Testis (tissue), 3 donors: Measurements from ENCODE around the gene IL1RAPL1. TPM values are rescaled to one million over a fixed set of nuclear protein-coding genes. Genes with fewer than 3 reads are reported as not detected.

ENCODE experiments used
- DNase-seq: peaks from one replicate; pipeline ENCODE4 v3.0.0-alpha.2; 2019
- H3K27ac ChIP-seq, 2 donors: fragments of 200-600 bp; sonication (generic); one replicate each; pipeline ENCODE4 v1.5.1; 2019
- H3K27me3 ChIP-seq: fragments of 200-600 bp; sonication (generic); one replicate; pipeline ENCODE4 v1.5.1; 2019
- H3K36me3 ChIP-seq: fragments of 200-600 bp; sonication (generic); one replicate; pipeline ENCODE4 v1.5.1; 2017; ENCODE audit warnings: low read depth; ENCODE audit errors: missing control alignments
- H3K4me1 ChIP-seq: fragments of 200-600 bp; sonication (generic); one replicate; pipeline ENCODE4 v1.5.1; 2019
- H3K4me3 ChIP-seq, 2 donors: fragments of 200-600 bp; sonication (generic); one replicate each; pipeline ENCODE4 v1.5.1; 2017 to 2019
- H3K9me3 ChIP-seq: fragments of 200-600 bp; sonication (generic); one replicate; pipeline ENCODE4 v1.5.1; 2017
- POLR2A ChIP-seq: fragments of 450-650 bp; IDR thresholded peaks from one replicate; pipeline ENCODE4 v1.6.1; 2017; ENCODE audit warnings: antibody characterized with exemption, mild to moderate bottlenecking, moderate library complexity
- WGBS, 2 donors: methylation state at CpG; one replicate each; pipeline ENCODE4 v1.1.5; 2018; 5-methylcytosine and 5-hydroxymethylcytosine counted together
- intact Hi-C: fragments of 100-400 bp; cut with DNase I; formaldehyde crosslinking; loops from one replicate; pipeline ENCODE4 v1.15.1; 2023; ENCODE audit warnings: low total_unique reads
- polyA plus RNA-seq: library from polyadenylated mRNA; stranded (reverse); fragments of 350-450 nt; fragmentation: Illumina TruSeq; extraction: RNeasy Lipid Tissue Mini Kit (QIAGEN cat#74804); gene quantifications from one replicate; pipeline ENCODE4 v1.2.3, GENCODE V29; 2014; ENCODE audit warnings: low read depth, low replicate concordance; ENCODE audit not compliant: insufficient read depth
- total RNA-seq, 2 donors: library from RNA; depleted of rRNA; stranded (reverse); fragments of >200 nt; gene quantifications; one replicate each; pipeline ENCODE4 v1.2.3, GENCODE V29; 2016
- TF ChIP-seq, protein P1 (sequence below), 3 experiments: fragments of 450-650 bp in 2 of 3; fragments of 200-600 bp in 1 of 3; sonication (generic) in 1 of 3; IDR thresholded peaks; one replicate each; pipeline ENCODE4 v1.5.1; 2016 to 2019; ENCODE audit warnings: antibody characterized with exemption in 3 of 3, mild to moderate bottlenecking in 2 of 3, moderate library complexity in 1 of 3

IL1RAPL1 gene
- total and polyA plus RNA-seq, 3 donors from 2014 or later = 0.13 to 0.94 (median 0.93) TPM

DNA sequence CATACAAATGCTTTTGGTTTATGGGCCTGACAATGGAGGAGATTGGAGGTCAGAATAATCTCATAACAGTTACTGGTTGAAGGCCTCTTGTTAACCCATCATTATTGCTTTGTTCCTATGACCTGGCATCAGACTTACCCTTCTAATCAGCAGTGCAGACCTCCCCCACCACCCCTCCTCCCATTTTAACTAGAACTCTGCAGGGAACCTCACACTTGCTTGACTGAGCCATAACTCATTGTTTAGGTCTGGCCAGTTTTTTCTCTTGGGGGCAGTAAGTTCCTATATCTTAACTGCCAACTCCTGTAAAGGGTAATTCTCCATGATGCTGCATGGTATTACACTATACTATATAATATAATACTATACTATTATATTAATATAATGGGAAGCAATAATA is 609.3 kb downstream of the IL1RAPL1 start:
- TF ChIP-seq POLR2A = no peak
- TF ChIP-seq, protein P1, sequence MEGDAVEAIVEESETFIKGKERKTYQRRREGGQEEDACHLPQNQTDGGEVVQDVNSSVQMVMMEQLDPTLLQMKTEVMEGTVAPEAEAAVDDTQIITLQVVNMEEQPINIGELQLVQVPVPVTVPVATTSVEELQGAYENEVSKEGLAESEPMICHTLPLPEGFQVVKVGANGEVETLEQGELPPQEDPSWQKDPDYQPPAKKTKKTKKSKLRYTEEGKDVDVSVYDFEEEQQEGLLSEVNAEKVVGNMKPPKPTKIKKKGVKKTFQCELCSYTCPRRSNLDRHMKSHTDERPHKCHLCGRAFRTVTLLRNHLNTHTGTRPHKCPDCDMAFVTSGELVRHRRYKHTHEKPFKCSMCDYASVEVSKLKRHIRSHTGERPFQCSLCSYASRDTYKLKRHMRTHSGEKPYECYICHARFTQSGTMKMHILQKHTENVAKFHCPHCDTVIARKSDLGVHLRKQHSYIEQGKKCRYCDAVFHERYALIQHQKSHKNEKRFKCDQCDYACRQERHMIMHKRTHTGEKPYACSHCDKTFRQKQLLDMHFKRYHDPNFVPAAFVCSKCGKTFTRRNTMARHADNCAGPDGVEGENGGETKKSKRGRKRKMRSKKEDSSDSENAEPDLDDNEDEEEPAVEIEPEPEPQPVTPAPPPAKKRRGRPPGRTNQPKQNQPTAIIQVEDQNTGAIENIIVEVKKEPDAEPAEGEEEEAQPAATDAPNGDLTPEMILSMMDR (IDR thresholded peaks at IDR 0.05) = no peak
- no peak for DNase-seq
- H3K27ac ChIP-seq = no peak overlapping the region
- H3K4me3 ChIP-seq = no peak overlapping the region
- intact Hi-C loops = no loop called here
- H3K27me3 ChIP-seq = no peaks in the 10 kb centered on the region
- no peaks in the 10 kb centered on the region for H3K36me3 ChIP-seq
- H3K4me1 ChIP-seq = no peaks in the 10 kb centered on the region
- H3K9me3 ChIP-seq = no peaks in the 10 kb centered on the region

DNA sequence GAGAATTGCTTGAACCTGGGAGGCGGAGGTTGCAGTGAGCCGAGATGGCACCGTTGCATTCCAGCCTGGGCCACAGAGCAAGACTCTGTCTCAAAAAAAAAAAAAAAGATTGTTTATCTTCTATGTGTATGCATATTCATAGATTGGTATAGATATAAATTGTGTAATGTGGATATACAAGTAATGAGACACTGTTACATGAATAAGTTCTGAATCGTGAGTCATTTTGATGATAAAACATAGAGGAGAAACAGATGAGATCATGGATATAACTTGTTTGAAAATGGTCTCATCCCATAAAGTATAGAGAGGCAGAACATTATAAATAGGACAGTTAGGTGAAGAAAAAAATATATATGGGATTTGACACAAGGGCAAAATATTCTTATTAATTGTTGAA is 628.0 kb downstream of the IL1RAPL1 start:
- Histone ChIP-seq H3K27ac (no peak overlapping the region), H3K4me1 (no peaks in the 10 kb centered on the region), H3K9me3 (no peaks in the 10 kb centered on the region), H3K27me3 (no peaks in the 10 kb centered on the region), H3K36me3 (no peaks in the 10 kb centered on the region), H3K4me3 (no peak overlapping the region)
- no peak for DNase-seq
- intact Hi-C loops = no loop called here
- WGBS, 2 donors = 85 to 91% methylated on average over 4 of the region's 4 CpGs
- TF ChIP-seq, protein P1 (IDR thresholded peaks at IDR 0.05) = no peak
- TF ChIP-seq POLR2A = no peak

DNA sequence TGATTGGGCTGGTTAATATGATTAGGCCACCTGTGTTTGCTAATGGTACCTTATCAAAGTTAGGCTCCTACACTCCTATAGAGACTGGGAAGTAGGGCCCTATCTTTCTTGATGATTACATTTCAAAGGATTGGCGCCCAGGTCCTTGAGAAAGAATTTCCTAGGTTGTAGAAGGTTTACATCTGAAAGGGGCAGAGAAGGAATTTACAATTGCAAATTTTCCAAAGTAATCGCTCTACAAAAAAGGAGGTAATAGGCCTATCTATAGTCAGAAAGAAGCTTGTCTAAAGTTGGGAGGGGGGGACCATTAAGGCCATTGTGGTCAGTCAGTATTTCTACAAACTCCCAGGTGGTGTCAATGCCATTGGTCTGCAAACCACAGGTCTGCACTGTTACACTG is 638.4 kb downstream of the IL1RAPL1 start:
- Histone ChIP-seq H3K4me1 (no peaks in the 10 kb centered on the region), H3K36me3 (no peaks in the 10 kb centered on the region), H3K27me3 (no peaks in the 10 kb centered on the region), H3K9me3 (no peaks in the 10 kb centered on the region), H3K4me3 (no peak overlapping the region), H3K27ac (no peak overlapping the region)
- WGBS, 2 donors = 73 to 88% methylated on average over 2 of the region's 2 CpGs
- intact Hi-C loops = no loop called here
- TF ChIP-seq, protein P1 (IDR thresholded peaks at IDR 0.05) = no peak
- TF ChIP-seq POLR2A = no peak
- DNase-seq = no peak

DNA sequence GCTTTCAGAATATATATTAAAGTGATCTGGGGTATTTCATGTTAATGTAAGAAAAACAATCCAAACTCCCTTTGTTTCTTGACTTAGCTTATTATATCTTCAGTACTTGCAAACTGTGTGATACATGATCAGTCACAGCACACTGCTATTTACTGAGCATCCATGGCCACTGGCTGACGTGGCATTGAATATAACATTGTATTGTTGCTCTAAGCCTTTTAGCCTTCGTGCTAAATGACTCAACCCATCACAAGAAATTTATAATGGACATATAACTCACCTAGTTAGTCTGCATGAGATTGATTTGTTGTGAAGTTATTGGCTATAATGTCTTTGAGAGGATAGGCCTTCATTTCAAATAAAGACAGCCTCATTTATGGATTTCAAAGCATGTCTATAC is 642.6 kb downstream of the IL1RAPL1 start:
- no peak for DNase-seq
- no peaks in the 10 kb centered on the region for H3K4me1 ChIP-seq
- TF ChIP-seq POLR2A = no peak
- TF ChIP-seq, protein P1 (IDR thresholded peaks at IDR 0.05) = no peak
- no peak overlapping the region for H3K4me3 ChIP-seq
- H3K27me3 ChIP-seq = no peaks in the 10 kb centered on the region
- 81 to 92% methylated on average over 2 of the region's 2 CpGs for WGBS, 2 donors
- no peaks in the 10 kb centered on the region for H3K36me3 ChIP-seq
- intact Hi-C loops = no loop called here
- H3K27ac ChIP-seq = no peak overlapping the region
- no peaks in the 10 kb centered on the region for H3K9me3 ChIP-seq

DNA sequence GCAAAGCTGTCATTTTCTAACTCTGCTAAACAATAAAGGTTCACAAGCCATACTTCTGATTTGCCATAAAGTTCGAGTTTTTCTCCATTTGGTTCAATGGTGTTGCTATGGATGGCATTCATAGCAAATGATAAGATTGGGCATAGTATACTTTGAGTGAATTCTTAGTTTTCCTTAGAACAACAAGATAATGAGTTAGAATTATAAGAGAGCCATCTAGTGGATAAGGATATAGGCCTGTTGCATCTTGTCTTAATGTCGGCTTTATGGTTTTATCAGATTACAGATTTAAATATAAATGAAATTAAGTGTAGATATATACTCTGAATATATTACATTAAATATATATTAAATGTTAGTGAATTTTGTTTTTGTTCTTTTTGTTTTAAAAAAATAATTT is 644.6 kb downstream of the IL1RAPL1 start:
- no peak for TF ChIP-seq POLR2A
- TF ChIP-seq, protein P1 (IDR thresholded peaks at IDR 0.05) = no peak
- no peaks in the 10 kb centered on the region for H3K9me3 ChIP-seq
- H3K36me3 ChIP-seq = no peaks in the 10 kb centered on the region
- intact Hi-C loops = no loop called here
- H3K27me3 ChIP-seq = no peaks in the 10 kb centered on the region
- H3K27ac ChIP-seq = no peak overlapping the region
- DNase-seq = no peak
- no peaks in the 10 kb centered on the region for H3K4me1 ChIP-seq
- no peak overlapping the region for H3K4me3 ChIP-seq
- WGBS, 2 donors = 47 to 57% methylated on average over 2 of the region's 2 CpGs
